Measurements from ENCODE around the gene TGFB1I1. TPM values are rescaled to one million over a fixed set of nuclear protein-coding genes. Genes with fewer than 3 reads are reported as not detected.

Gene TGFB1I1
- total RNA-seq, 1 experiment from 2014 or later: 9.3 TPM

DNA sequence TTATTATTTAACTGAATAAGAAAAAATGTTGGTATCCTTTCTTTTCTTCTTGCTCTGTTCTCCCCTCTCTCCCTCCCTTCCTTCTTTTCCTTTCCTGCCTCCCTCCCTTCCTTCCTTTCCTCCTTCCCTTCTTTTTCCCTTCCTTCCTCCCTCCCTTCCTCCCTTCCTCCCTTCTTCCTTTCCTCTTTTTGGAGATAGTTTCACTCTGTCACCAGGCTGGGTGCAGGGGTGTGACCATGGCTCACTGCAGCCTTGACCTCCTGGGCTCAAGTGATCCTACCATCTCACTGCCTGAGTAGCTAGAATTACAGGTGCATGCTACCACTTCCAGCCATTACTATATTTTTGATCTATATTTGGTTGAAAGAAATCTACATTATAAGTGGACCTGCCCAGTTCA is 41.9 kb downstream of the TGFB1I1 start:
- intact Hi-C loops (cut with micrococcal nuclease; ENCODE audit: unreplicated experiment): no loop called here
- Mint-ChIP-seq H3K27me3 (ENCODE audit: insufficient read depth, unreplicated experiment) (no peaks in the 10 kb centered on the region), H3K4me3 (ENCODE audit: unreplicated experiment) (no peak overlapping the region), H3K4me1 (ENCODE audit: low read depth, unreplicated experiment) (peaks cover 6% of the 10 kb centered on the region), H3K9me3 (ENCODE audit: unreplicated experiment) (no peaks in the 10 kb centered on the region), H3K27ac (ENCODE audit: unreplicated experiment) (no peak overlapping the region), H3K36me3 (ENCODE audit: insufficient read depth, unreplicated experiment) (peaks cover 6% of the 10 kb centered on the region)
- no peaks in the 10 kb centered on the region for H3K27me3 ChIP-seq (replicated peaks; ENCODE audit: control insufficient read depth, insufficient read depth, low read length)
- no peak for DNase-seq
- TF ChIP-seq, protein P1, sequence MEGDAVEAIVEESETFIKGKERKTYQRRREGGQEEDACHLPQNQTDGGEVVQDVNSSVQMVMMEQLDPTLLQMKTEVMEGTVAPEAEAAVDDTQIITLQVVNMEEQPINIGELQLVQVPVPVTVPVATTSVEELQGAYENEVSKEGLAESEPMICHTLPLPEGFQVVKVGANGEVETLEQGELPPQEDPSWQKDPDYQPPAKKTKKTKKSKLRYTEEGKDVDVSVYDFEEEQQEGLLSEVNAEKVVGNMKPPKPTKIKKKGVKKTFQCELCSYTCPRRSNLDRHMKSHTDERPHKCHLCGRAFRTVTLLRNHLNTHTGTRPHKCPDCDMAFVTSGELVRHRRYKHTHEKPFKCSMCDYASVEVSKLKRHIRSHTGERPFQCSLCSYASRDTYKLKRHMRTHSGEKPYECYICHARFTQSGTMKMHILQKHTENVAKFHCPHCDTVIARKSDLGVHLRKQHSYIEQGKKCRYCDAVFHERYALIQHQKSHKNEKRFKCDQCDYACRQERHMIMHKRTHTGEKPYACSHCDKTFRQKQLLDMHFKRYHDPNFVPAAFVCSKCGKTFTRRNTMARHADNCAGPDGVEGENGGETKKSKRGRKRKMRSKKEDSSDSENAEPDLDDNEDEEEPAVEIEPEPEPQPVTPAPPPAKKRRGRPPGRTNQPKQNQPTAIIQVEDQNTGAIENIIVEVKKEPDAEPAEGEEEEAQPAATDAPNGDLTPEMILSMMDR (IDR thresholded peaks at IDR 0.05; ENCODE audit: insufficient read depth in 1 of 2, low read depth in 1 of 2, low read length in 1 of 2, severe bottlenecking in 1 of 2, unreplicated experiment in 1 of 2): no peak
- H3K9me3 ChIP-seq: no peaks in the 10 kb centered on the region
- H3K4me3 ChIP-seq (ENCODE audit: low read depth, low read length): no peak overlapping the region
- ChIA-PET CTCF (no interaction called here), POLR2A (no interaction called here)
- BruUV-seq (replicated peaks): no TSS peak
- H3K4me1 ChIP-seq: no peaks in the 10 kb centered on the region
- H3K36me3 ChIP-seq (ENCODE audit: control insufficient read depth, insufficient read depth, low read length): no peaks in the 10 kb centered on the region

DNA sequence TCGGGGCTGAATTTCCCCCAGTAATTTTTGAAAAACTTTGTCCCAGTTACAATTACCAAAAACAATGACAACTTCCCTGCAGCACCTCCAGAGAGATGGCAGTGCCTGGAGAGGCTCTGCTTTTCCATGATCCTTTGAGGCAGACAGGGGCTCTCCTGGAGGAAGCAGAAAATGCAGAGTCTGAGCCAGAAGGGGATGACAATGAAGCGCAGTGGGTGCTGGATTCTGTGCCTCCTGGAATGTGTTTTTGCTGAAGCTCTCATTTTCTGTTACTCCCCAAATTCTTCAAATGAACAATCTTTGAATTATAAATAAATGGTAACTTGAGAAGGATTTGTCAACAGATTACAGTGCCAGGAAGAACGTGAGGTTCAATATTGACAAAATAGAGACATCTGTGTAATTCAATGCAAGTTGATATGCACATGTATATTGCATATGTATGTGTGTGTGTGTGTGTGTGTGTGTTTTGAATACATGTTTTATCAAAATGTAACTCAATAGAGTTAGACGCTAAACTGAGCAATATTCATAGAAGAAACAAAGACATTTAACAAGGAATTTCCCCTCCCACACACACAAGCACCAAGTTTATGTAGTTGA is 45.9 kb downstream of the TGFB1I1 start:
- BruUV-seq (replicated peaks): no TSS peak
- intact Hi-C loops (cut with micrococcal nuclease; ENCODE audit: unreplicated experiment): no loop called here
- ChIA-PET POLR2A (no interaction called here), CTCF (no interaction called here)
- no peaks in the 10 kb centered on the region for H3K27me3 Mint-ChIP-seq (ENCODE audit: insufficient read depth, unreplicated experiment)
- H3K4me3 Mint-ChIP-seq (ENCODE audit: unreplicated experiment): no peak overlapping the region
- TF ChIP-seq, protein P1 (IDR thresholded peaks at IDR 0.05; ENCODE audit: insufficient read depth in 1 of 2, low read depth in 1 of 2, low read length in 1 of 2, severe bottlenecking in 1 of 2, unreplicated experiment in 1 of 2): no peak
- Histone ChIP-seq H3K27me3 (replicated peaks; ENCODE audit: control insufficient read depth, insufficient read depth, low read length) (no peaks in the 10 kb centered on the region), H3K9me3 (no peaks in the 10 kb centered on the region), H3K4me1 (no peaks in the 10 kb centered on the region), H3K4me3 (ENCODE audit: low read depth, low read length) (no peak overlapping the region), H3K36me3 (ENCODE audit: control insufficient read depth, insufficient read depth, low read length) (no peaks in the 10 kb centered on the region)
- H3K36me3 Mint-ChIP-seq (ENCODE audit: insufficient read depth, unreplicated experiment): no peaks in the 10 kb centered on the region
- no peaks in the 10 kb centered on the region for H3K9me3 Mint-ChIP-seq (ENCODE audit: unreplicated experiment)
- DNase-seq: no peak
- no peaks in the 10 kb centered on the region for H3K4me1 Mint-ChIP-seq (ENCODE audit: low read depth, unreplicated experiment)
- no peak overlapping the region for H3K27ac Mint-ChIP-seq (ENCODE audit: unreplicated experiment)

DNA sequence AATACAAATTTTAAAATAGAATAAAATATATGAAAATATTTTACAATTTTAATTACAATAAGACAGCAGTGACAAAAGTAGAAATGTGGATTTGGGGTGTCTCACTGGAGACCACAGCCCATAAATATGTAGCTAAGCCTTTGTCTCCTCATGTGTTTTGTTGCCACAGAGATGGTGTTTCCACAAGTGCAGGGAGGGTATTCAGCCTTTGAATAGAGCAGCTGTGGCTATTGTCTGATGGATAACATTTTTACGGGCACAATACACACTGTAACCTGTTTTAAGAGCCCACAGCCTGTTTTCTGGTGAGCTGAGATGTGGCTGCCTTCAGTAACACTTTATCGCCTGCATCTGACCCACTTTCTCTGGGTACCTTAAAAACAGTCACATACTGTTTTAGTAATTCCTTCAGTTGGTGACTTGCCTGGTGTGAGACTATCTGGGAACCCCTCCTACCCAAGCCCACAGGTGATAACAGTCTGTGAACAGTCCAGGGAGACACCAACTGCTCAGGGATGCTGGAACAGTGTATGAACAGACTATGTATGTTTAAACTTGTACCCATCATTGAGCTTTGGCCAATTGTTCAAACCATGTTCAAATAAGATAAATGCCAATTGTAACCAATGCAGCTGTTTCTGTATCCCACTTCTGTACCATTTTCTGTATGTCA is 47.9 kb downstream of the TGFB1I1 start:
- H3K9me3 ChIP-seq: no peaks in the 10 kb centered on the region
- H3K4me3 ChIP-seq (ENCODE audit: low read depth, low read length): no peak overlapping the region
- Mint-ChIP-seq H3K27me3 (ENCODE audit: insufficient read depth, unreplicated experiment) (no peaks in the 10 kb centered on the region), H3K4me3 (ENCODE audit: unreplicated experiment) (no peak overlapping the region), H3K36me3 (ENCODE audit: insufficient read depth, unreplicated experiment) (no peaks in the 10 kb centered on the region), H3K27ac (ENCODE audit: unreplicated experiment) (no peak overlapping the region), H3K4me1 (ENCODE audit: low read depth, unreplicated experiment) (no peaks in the 10 kb centered on the region), H3K9me3 (ENCODE audit: unreplicated experiment) (no peaks in the 10 kb centered on the region)
- BruUV-seq (replicated peaks): no TSS peak
- H3K36me3 ChIP-seq (ENCODE audit: control insufficient read depth, insufficient read depth, low read length): no peaks in the 10 kb centered on the region
- H3K27me3 ChIP-seq (replicated peaks; ENCODE audit: control insufficient read depth, insufficient read depth, low read length): no peaks in the 10 kb centered on the region
- H3K4me1 ChIP-seq: no peaks in the 10 kb centered on the region
- intact Hi-C loops (cut with micrococcal nuclease; ENCODE audit: unreplicated experiment): no loop called here
- ChIA-PET POLR2A (no interaction called here), CTCF (no interaction called here)
- TF ChIP-seq, protein P1 (IDR thresholded peaks at IDR 0.05; ENCODE audit: insufficient read depth in 1 of 2, low read depth in 1 of 2, low read length in 1 of 2, severe bottlenecking in 1 of 2, unreplicated experiment in 1 of 2): no peak
- no peak for DNase-seq

Data from Caco-2 (cell line).